Neural cell (in vitro differentiated cells): Measurements from ENCODE around the gene IQSEC2. TPM values are rescaled to one million over a fixed set of nuclear protein-coding genes. Genes with fewer than 3 reads are reported as not detected.

Experiments
- H2AFZ ChIP-seq: fragments of 200-600, 300-800 bp; sonication (generic), shearing (Covaris generic); 2 replicates; pipeline ENCODE4 v1.6.0; 2014; ENCODE audit warnings: low read depth, mild to moderate bottlenecking, antibody characterized with exemption, low read length, moderate library complexity
- H3F3A ChIP-seq: fragments of 200-600 bp; shearing (Covaris generic); 2 replicates; pipeline ENCODE4 v1.6.1; 2016; ENCODE audit warnings: mild to moderate bottlenecking, moderate library complexity, mixed read lengths, antibody characterized with exemption, low read length; ENCODE audit not compliant: insufficient read depth, poor library complexity, severe bottlenecking
- H3K27ac ChIP-seq: fragments of 200-600, 300-800 bp; sonication (generic), shearing (Covaris generic); 2 replicates; pipeline ENCODE4 v1.5.1; 2014; ENCODE audit warnings: mild to moderate bottlenecking, low read length, moderate library complexity
- H3K27me3 ChIP-seq: fragments of 300-800, 200-600 bp; sonication (generic), shearing (Covaris generic); 2 replicates; pipeline ENCODE4 v1.6.0; 2014; ENCODE audit warnings: mild to moderate bottlenecking, low read depth, low read length, moderate library complexity; ENCODE audit not compliant: insufficient read depth
- H3K36me3 ChIP-seq: fragments of 300-800, 200-600 bp; sonication (generic), shearing (Covaris generic); 2 replicates; pipeline ENCODE4 v1.5.1; 2014; ENCODE audit warnings: mild to moderate bottlenecking, antibody characterized with exemption, low read length, moderate library complexity; ENCODE audit not compliant: insufficient read depth
- H3K4me2 ChIP-seq: fragments of 300-800, 200-600 bp; sonication (generic), shearing (Covaris generic); 2 replicates; pipeline ENCODE4 v1.6.0; 2014; ENCODE audit warnings: mild to moderate bottlenecking, low read length
- H3K4me3 ChIP-seq: fragments of 300-800, 200-600 bp; sonication (generic), shearing (Covaris generic); 2 replicates; pipeline ENCODE4 v1.5.1; 2014; ENCODE audit warnings: mild to moderate bottlenecking, low read length, moderate library complexity
- H3K79me2 ChIP-seq: fragments of 200-600 bp; shearing (Covaris generic); replicated peaks from 2 replicates; pipeline ENCODE4 v1.6.0; 2014; ENCODE audit warnings: mild to moderate bottlenecking, low read length, moderate library complexity; ENCODE audit not compliant: insufficient read depth
- H3K9ac ChIP-seq: fragments of 300-800, 200-600 bp; sonication (generic), shearing (Covaris generic); 2 replicates; pipeline ENCODE4 v1.6.1; 2016; ENCODE audit warnings: mild to moderate bottlenecking, low read length, mixed read lengths
- H3K9me2 ChIP-seq: fragments of 200-600 bp; shearing (Covaris generic); 2 replicates; pipeline ENCODE4 v1.6.1; 2016; ENCODE audit warnings: mild to moderate bottlenecking, low read length, mixed read lengths; ENCODE audit not compliant: insufficient read depth
- H3K9me3 ChIP-seq: fragments of 200-600, 300-800 bp; sonication (generic), shearing (Covaris generic); 2 replicates; pipeline ENCODE4 v1.6.1; 2016; ENCODE audit warnings: mild to moderate bottlenecking, mixed run types, low read length, moderate library complexity, mixed read lengths
- H4K20me1 ChIP-seq: fragments of 200-600 bp; shearing (Covaris generic); 2 replicates; pipeline ENCODE4 v1.6.1; 2016; ENCODE audit warnings: mild to moderate bottlenecking, mixed run types; ENCODE audit not compliant: insufficient read depth
- EP300 ChIP-seq: fragments of 450-650 bp; conservative IDR thresholded peaks from 2 replicates; pipeline ENCODE4 v1.6.1; 2014; ENCODE audit warnings: antibody characterized with exemption, mild to moderate bottlenecking, moderate library complexity; ENCODE audit not compliant: poor library complexity, severe bottlenecking
- EZH2 ChIP-seq: fragments of 200-600, 300-800 bp; shearing (Covaris generic), sonication (generic); IDR thresholded peaks from 2 replicates; pipeline ENCODE4 v1.6.1; 2014; ENCODE audit warnings: antibody characterized with exemption, low read length, borderline replicate concordance, mild to moderate bottlenecking; ENCODE audit not compliant: insufficient read depth, poor library complexity, severe bottlenecking
- MXI1 ChIP-seq: fragments of 450-650 bp; conservative IDR thresholded peaks from 2 replicates; pipeline ENCODE4 v1.6.1; 2014; ENCODE audit warnings: antibody characterized with exemption, mild to moderate bottlenecking; ENCODE audit not compliant: poor library complexity, severe bottlenecking
- POLR2AphosphoS5 ChIP-seq: IDR thresholded peaks from 2 replicates; pipeline ENCODE4 v1.6.1; 2012
- RAD21 ChIP-seq: fragments of 450-650 bp; conservative IDR thresholded peaks from 2 replicates; pipeline ENCODE4 v1.6.1; 2014; ENCODE audit warnings: antibody characterized with exemption, mild to moderate bottlenecking, moderate library complexity
- SMC3 ChIP-seq: fragments of 450-650 bp; conservative IDR thresholded peaks from 2 replicates; pipeline ENCODE4 v1.6.1; 2014; ENCODE audit warnings: antibody characterized with exemption, mild to moderate bottlenecking, moderate library complexity; ENCODE audit not compliant: poor library complexity
- TAF1 ChIP-seq: IDR thresholded peaks from 2 replicates; pipeline ENCODE4 v1.6.1; 2012; ENCODE audit warnings: low read depth
- polyA plus RNA-seq: library from polyadenylated mRNA; depleted of rRNA; stranded (reverse); fragments of >200 nt; gene quantifications from 2 replicates; pipeline ENCODE4 v1.2.3, GENCODE V29; 2014
- TF ChIP-seq, protein P1 (sequence below): fragments of 450-650 bp; IDR thresholded peaks from 2 replicates; pipeline ENCODE4 v1.5.1; 2014; ENCODE audit warnings: antibody characterized with exemption, mild to moderate bottlenecking, moderate library complexity; ENCODE audit not compliant: poor library complexity, severe bottlenecking
- TF ChIP-seq, protein P2 (sequence below): IDR thresholded peaks from 2 replicates; pipeline ENCODE4 v1.6.1; 2012; ENCODE audit warnings: borderline replicate concordance

Gene IQSEC2
- polyA plus RNA-seq, 1 donor from 2014 or later = 2.4 TPM

DNA sequence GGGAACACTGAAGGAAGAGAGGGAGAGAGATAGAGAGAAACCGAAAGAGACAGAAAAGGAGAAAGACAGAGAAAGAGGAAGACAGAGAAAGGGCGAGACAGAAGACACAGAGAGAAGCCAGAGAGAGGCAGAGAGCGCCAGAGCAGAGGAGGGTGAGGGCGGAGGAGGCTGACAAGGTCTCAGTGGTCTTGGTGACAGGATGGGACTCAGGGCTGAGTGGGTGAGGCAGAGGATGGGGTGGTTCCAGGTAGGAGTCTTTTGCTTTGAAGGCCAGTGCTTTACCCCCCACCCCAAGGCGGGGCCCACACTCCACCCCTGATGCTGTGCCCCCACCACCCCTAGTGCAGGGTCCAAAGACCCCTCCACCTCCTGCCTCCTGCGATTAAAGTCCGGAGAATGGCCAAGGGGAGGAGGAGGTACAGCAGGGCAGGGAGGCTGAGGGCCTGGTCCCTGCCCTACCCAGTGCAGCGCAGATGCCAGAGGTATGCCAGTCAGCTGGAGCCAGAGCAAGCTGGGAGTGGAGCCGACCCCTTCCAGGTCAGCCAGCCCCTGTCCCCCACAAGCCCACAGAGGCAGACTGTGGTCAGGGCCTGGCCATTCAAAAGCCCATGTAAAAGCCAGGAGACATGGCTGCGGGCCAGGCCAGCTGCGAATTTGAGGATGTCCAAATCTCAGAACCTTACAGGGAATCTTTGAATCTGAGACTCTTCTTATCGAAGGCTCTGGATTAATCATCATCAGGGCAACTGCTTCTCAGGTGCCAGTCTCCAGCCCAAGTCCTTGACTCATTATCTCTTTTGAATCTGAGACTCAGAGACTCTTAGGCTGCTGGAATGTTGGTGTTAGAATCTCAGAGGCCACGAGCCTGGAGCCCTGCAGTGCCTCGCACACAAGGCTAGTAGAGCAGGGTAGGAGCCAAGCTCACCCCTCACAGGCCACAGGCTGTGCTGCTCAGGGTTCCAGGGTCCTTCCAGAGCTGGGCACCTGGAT is 758 bp downstream of the IQSEC2 start:
- Histone ChIP-seq H3K36me3 (no peaks in the 10 kb centered on the region), H3K27me3 (no peaks in the 10 kb centered on the region), H3K27ac (no peak overlapping the region)

DNA sequence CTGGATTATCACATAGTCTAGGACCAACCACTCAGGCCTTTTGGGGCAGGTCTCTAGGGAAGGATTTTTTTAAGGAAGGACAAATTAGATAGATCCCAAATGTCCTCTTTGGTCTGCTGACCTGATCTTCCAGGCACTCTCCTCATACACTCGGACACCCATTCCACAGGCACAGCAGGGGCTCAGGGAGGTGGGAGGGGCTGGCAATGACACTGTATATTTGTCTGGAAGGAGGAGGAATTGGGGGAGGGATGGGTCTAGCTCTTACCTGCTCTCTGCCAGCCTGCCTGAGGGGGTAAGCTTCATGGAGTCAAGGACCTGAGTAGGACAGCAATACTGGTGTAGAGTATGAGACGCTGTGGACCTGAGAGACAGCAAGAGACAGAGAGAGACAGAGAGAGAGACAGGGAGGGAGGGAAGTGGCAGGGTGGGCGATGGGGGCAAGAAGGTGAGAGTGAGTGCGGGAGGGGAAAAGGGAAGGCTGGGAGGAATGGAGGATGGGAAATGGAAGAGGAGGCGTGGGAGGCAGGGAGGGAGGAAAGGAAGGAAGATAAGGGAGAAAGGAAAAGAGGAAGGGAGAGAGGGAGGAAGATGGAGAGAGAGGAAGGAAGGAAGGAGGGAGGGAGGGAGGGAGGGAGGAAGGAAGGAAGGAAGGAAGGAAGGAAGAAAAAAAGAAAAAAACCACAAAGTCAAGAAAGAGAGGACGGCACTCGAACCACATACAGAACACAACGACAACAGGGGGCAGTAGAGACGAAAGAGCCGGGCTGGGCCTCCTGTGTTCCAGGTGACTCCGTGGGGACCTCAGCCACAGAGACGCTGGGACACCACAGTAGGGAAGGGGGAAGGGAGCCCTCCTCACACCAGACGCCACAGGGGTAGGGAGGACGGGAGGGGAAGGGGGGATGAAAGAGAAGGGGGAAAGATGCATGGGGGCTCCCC is 1.8 kb downstream of the IQSEC2 start:
- Histone ChIP-seq H3K9ac (no peak overlapping the region), H3K9me3 (no peaks in the 10 kb centered on the region), H2AFZ (no peak overlapping the region), H3K9me2 (no peaks in the 10 kb centered on the region), H3K36me3 (no peaks in the 10 kb centered on the region), H3F3A (no peaks in the 10 kb centered on the region), H3K4me3 (no peak overlapping the region), H4K20me1 (no peaks in the 10 kb centered on the region), H3K79me2 (no peaks in the 10 kb centered on the region), H3K4me2 (no peak overlapping the region), H3K27me3 (no peaks in the 10 kb centered on the region), H3K27ac (no peak overlapping the region)
- TF ChIP-seq POLR2AphosphoS5 (no peak), RAD21 (no peak)

More for the DNA sequence above, 758 bp downstream of the IQSEC2 start:
- Histone ChIP-seq H3K4me3 (no peak overlapping the region), H3K9me3 (no peaks in the 10 kb centered on the region), H3K9me2 (no peaks in the 10 kb centered on the region), H2AFZ (no peak overlapping the region), H3K79me2 (no peaks in the 10 kb centered on the region), H3K9ac (no peak overlapping the region), H3K4me2 (no peak overlapping the region), H4K20me1 (no peaks in the 10 kb centered on the region), H3F3A (no peaks in the 10 kb centered on the region)
- TF ChIP-seq SMC3 = no peak
- TF ChIP-seq EZH2 = no peak
- TF ChIP-seq TAF1 = no peak
- TF ChIP-seq, protein P1, sequence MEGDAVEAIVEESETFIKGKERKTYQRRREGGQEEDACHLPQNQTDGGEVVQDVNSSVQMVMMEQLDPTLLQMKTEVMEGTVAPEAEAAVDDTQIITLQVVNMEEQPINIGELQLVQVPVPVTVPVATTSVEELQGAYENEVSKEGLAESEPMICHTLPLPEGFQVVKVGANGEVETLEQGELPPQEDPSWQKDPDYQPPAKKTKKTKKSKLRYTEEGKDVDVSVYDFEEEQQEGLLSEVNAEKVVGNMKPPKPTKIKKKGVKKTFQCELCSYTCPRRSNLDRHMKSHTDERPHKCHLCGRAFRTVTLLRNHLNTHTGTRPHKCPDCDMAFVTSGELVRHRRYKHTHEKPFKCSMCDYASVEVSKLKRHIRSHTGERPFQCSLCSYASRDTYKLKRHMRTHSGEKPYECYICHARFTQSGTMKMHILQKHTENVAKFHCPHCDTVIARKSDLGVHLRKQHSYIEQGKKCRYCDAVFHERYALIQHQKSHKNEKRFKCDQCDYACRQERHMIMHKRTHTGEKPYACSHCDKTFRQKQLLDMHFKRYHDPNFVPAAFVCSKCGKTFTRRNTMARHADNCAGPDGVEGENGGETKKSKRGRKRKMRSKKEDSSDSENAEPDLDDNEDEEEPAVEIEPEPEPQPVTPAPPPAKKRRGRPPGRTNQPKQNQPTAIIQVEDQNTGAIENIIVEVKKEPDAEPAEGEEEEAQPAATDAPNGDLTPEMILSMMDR = no peak
- no peak for TF ChIP-seq MXI1
- no peak for TF ChIP-seq POLR2AphosphoS5
- TF ChIP-seq RAD21 = no peak
- no peak for TF ChIP-seq EP300
- TF ChIP-seq, protein P2, sequence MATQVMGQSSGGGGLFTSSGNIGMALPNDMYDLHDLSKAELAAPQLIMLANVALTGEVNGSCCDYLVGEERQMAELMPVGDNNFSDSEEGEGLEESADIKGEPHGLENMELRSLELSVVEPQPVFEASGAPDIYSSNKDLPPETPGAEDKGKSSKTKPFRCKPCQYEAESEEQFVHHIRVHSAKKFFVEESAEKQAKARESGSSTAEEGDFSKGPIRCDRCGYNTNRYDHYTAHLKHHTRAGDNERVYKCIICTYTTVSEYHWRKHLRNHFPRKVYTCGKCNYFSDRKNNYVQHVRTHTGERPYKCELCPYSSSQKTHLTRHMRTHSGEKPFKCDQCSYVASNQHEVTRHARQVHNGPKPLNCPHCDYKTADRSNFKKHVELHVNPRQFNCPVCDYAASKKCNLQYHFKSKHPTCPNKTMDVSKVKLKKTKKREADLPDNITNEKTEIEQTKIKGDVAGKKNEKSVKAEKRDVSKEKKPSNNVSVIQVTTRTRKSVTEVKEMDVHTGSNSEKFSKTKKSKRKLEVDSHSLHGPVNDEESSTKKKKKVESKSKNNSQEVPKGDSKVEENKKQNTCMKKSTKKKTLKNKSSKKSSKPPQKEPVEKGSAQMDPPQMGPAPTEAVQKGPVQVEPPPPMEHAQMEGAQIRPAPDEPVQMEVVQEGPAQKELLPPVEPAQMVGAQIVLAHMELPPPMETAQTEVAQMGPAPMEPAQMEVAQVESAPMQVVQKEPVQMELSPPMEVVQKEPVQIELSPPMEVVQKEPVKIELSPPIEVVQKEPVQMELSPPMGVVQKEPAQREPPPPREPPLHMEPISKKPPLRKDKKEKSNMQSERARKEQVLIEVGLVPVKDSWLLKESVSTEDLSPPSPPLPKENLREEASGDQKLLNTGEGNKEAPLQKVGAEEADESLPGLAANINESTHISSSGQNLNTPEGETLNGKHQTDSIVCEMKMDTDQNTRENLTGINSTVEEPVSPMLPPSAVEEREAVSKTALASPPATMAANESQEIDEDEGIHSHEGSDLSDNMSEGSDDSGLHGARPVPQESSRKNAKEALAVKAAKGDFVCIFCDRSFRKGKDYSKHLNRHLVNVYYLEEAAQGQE = no peak
